IMR-90 (cell line): ENCODE results near the gene CLASRP. TPM values are rescaled to one million over a fixed set of nuclear protein-coding genes. Genes with fewer than 3 reads are reported as not detected.

Source experiments
- ATAC-seq: fragments of 200-7000 bp; cut with Tn5 transposase; 2 replicates; pipeline ENCODE4 v1.9.1; 2020; ENCODE audit warnings: low read depth, mild to moderate bottlenecking, moderate library complexity
- BruUV-seq: library from RNA; stranded (reverse); fragments of 400-500 nt; replicated peaks from 2 replicates; lab custom pipeline; 2021; lab: Mats Ljungman, UMichigan
- CTCF ChIA-PET: fragments of 300-600 bp; formaldehyde crosslinking; extraction: SDS; loops from one replicate; lab custom pipeline; 2021; ENCODE audit warnings: antibody characterized with exemption; lab: Yijun Ruan, JAX
- POLR2A ChIA-PET: fragments of 300-600 bp; sonication (Branson Sonifier 250); formaldehyde crosslinking; loops from one replicate; lab custom pipeline; 2022; ENCODE audit warnings: antibody characterized with exemption; ENCODE audit not compliant: unreplicated experiment; lab: Charles Lee
- DNase-seq: peaks from one replicate; pipeline ENCODE4 v3.0.0; 2013
- H2AFZ ChIP-seq: replicated peaks from 2 replicates; pipeline ENCODE3; 2013; ENCODE audit warnings: low read length, mild to moderate bottlenecking; ENCODE audit not compliant: poor library complexity
- H2AK5ac ChIP-seq: 2 replicates; pipeline ENCODE4 v1.6.1; 2013; ENCODE audit warnings: low read depth, low read length, inconsistent platforms
- H2AK9ac ChIP-seq: replicated peaks from 2 replicates; pipeline ENCODE3; 2013; ENCODE audit warnings: mild to moderate bottlenecking, low read depth, low read length, moderate library complexity; ENCODE audit not compliant: poor library complexity
- H2BK120ac ChIP-seq: 2 replicates; pipeline ENCODE4 v1.6.1; 2013; ENCODE audit warnings: low read depth, low read length, inconsistent platforms
- H2BK15ac ChIP-seq: 3 replicates; pipeline ENCODE4 v1.6.1; 2013; ENCODE audit warnings: low read depth, low read length, inconsistent platforms
- H2BK20ac ChIP-seq: 2 replicates; pipeline ENCODE4 v1.6.1; 2013; ENCODE audit warnings: low read depth, mild to moderate bottlenecking, inconsistent platforms, low read length, moderate library complexity
- H2BK5ac ChIP-seq: 2 replicates; pipeline ENCODE4 v1.6.1; 2013; ENCODE audit warnings: mild to moderate bottlenecking, low read depth, low read length, inconsistent platforms; ENCODE audit not compliant: poor library complexity, severe bottlenecking
- H3K14ac ChIP-seq: replicated peaks from 2 replicates; pipeline ENCODE4 v1.6.1; 2013; ENCODE audit warnings: low read depth, low read length, inconsistent platforms
- H3K18ac ChIP-seq: 2 replicates; pipeline ENCODE4 v1.6.1; 2013; ENCODE audit warnings: low read depth, low read length, control low read depth
- H3K23ac ChIP-seq: 2 replicates; pipeline ENCODE4 v1.6.1; 2013; ENCODE audit warnings: low read depth, low read length, inconsistent platforms
- H3K27ac ChIP-seq: 2 replicates; pipeline ENCODE4 v1.5.1; 2013; ENCODE audit warnings: mild to moderate bottlenecking, control low read depth, low read length; ENCODE audit not compliant: insufficient read depth
- H3K27me3 ChIP-seq: 2 replicates; pipeline ENCODE4 v1.6.1; 2013; ENCODE audit warnings: low read length; ENCODE audit not compliant: control insufficient read depth, insufficient read depth
- H3K36me3 ChIP-seq: 2 replicates; pipeline ENCODE4 v1.6.1; 2013; ENCODE audit warnings: low read length, mixed read lengths; ENCODE audit not compliant: control insufficient read depth, insufficient read depth
- H3K4ac ChIP-seq: 2 replicates; pipeline ENCODE4 v1.6.1; 2013; ENCODE audit warnings: low read depth, low read length, inconsistent platforms
- H3K4me1 ChIP-seq: 2 replicates; pipeline ENCODE4 v1.6.1; 2013; ENCODE audit warnings: low read length, mixed read lengths; ENCODE audit not compliant: control insufficient read depth, insufficient read depth
- H3K4me2 ChIP-seq: 2 replicates; pipeline ENCODE4 v1.6.1; 2013; ENCODE audit warnings: low read depth, mild to moderate bottlenecking, control low read depth, low read length, moderate library complexity
- H3K4me3 ChIP-seq: 2 replicates; pipeline ENCODE4 v1.5.1; 2013; ENCODE audit warnings: low read depth, mild to moderate bottlenecking, control low read depth, low read length, moderate library complexity; ENCODE audit not compliant: insufficient read depth
- H3K56ac ChIP-seq: 2 replicates; pipeline ENCODE4 v1.6.1; 2013; ENCODE audit warnings: low read length, inconsistent platforms; ENCODE audit not compliant: insufficient read depth; ENCODE audit errors: extremely low read depth
- H3K79me1 ChIP-seq, 2 experiments: 2 replicates each; pipeline ENCODE4 v1.6.1; 2013; ENCODE audit warnings: low read length in 2 of 2, inconsistent platforms in 1 of 2, low read depth in 1 of 2
- H3K9ac ChIP-seq: 2 replicates; pipeline ENCODE4 v1.6.1; 2013; ENCODE audit warnings: low read depth, low read length, control low read depth
- H3K9me1 ChIP-seq: 2 replicates; pipeline ENCODE4 v1.6.1; 2013; ENCODE audit warnings: low read length, inconsistent platforms; ENCODE audit not compliant: insufficient read depth
- H3K9me3 ChIP-seq: 2 replicates; pipeline ENCODE4 v1.6.1; 2013; ENCODE audit warnings: low read length; ENCODE audit not compliant: control insufficient read depth, insufficient read depth
- H4K20me1 ChIP-seq: 2 replicates; pipeline ENCODE4 v1.6.1; 2013; ENCODE audit warnings: low read length, inconsistent platforms; ENCODE audit not compliant: insufficient read depth
- H4K5ac ChIP-seq: 2 replicates; pipeline ENCODE4 v1.6.1; 2013; ENCODE audit warnings: mild to moderate bottlenecking, low read depth, low read length, control low read depth
- H4K8ac ChIP-seq, 2 experiments: 2 replicates each; pipeline ENCODE4 v1.6.1; 2013; ENCODE audit warnings: low read depth in 2 of 2, low read length in 2 of 2, control low read depth in 1 of 2, inconsistent platforms in 1 of 2
- H4K91ac ChIP-seq: 2 replicates; pipeline ENCODE4 v1.6.1; 2013; ENCODE audit warnings: low read depth, low read length, inconsistent platforms; ENCODE audit not compliant: insufficient read depth
- MAZ ChIP-seq: IDR thresholded peaks from 2 replicates; pipeline ENCODE4 v1.6.1; 2012; ENCODE audit warnings: low read depth, mild to moderate bottlenecking, low read length, improper control_type of control experiment, moderate library complexity, borderline replicate concordance
- NFE2L2 ChIP-seq: fragments of 150-350 bp; IDR thresholded peaks from 2 replicates; pipeline ENCODE4 v1.6.1; 2016; ENCODE audit warnings: low read depth, mild to moderate bottlenecking, low read length
- RCOR1 ChIP-seq: IDR thresholded peaks from 2 replicates; pipeline ENCODE4 v1.6.1; 2012; ENCODE audit warnings: mild to moderate bottlenecking, low read length, improper control_type of control experiment; ENCODE audit not compliant: insufficient replicate concordance
- RFX5 ChIP-seq: IDR thresholded peaks from 2 replicates; pipeline ENCODE4 v1.8.0; 2012; ENCODE audit warnings: low read depth, mild to moderate bottlenecking, low read length, moderate library complexity
- WGBS, 2 experiments: methylation state at CpG; one replicate each; pipeline versions ENCODE4 v1.1.5 to v1.1.7; 2013; ENCODE audit warnings: missing lambda C conversion rate in 2 of 2; ENCODE audit not compliant: insufficient read length in 1 of 2; ENCODE audit errors: extremely low coverage in 2 of 2; 5-methylcytosine and 5-hydroxymethylcytosine counted together
- dilution Hi-C: fragments of 300-500 bp; cut with HindIII; formaldehyde crosslinking; loops from one replicate; pipeline ENCODE4 v1.14.3; 2018; ENCODE audit warnings: low sequenced_read_pairs; ENCODE audit not compliant: unreplicated experiment
- in situ Hi-C: fragments of 300-500 bp; cut with MboI; formaldehyde crosslinking; loops from 3 replicates; pipeline ENCODE4 v1.14.3; 2019; ENCODE audit warnings: low sequenced_read_pairs, inconsistent platforms, mixed read lengths
- intact Hi-C: fragments of 100-400 bp; cut with micrococcal nuclease; formaldehyde crosslinking; loops from 2 replicates; pipeline ENCODE4 v1.10.0; 2022
- polyA plus RNA-seq, 3 experiments: library from polyadenylated mRNA; depleted of rRNA; stranded (reverse); fragments of >200 nt; gene quantifications; 2 replicates each; pipeline ENCODE4 v1.2.3, GENCODE V29; 2012; ENCODE audit warnings: low replicate concordance in 1 of 3
- total RNA-seq: library from RNA; depleted of rRNA; stranded (reverse); fragments of >200 nt; gene quantifications from 2 replicates; pipeline ENCODE4 v1.2.3, GENCODE V29; 2012
- TF ChIP-seq, protein P1 (sequence below): fragments of 150-350 bp; IDR thresholded peaks from 2 replicates; pipeline ENCODE4 v1.6.1; 2016; ENCODE audit warnings: low read depth, mild to moderate bottlenecking, low read length, moderate library complexity, borderline replicate concordance
- TF ChIP-seq, protein P2 (sequence below): fragments of 150-350 bp; IDR thresholded peaks from 2 replicates; pipeline ENCODE4 v1.6.1; 2017; ENCODE audit warnings: mild to moderate bottlenecking, antibody characterized with exemption, low read length, low read depth

CLASRP gene
- total and polyA plus RNA-seq, 2 of the 4 experiments (the other 2 are of a cell fraction) = 19.9 to 31.7 TPM

DNA sequence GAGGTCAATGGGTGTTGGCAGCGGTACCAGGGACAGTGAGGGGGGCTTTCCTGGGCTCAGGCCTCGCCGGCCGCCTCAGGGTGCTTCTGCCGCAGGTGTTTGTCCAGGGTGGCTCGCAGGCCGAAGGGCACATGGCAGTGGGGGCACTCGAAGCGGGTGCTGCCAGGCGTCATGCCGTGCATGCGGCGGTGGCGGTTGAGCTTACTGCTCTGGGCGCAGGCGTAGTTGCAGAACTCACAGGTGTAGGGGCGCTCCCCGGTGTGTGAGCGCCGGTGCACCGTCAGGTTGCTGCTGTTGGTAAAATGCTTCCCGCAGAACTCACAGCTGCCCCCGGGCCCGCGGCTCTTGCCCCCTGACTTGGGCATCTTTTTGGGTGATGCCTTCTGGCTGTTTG, 32.7 kb downstream of the CLASRP start:
- Histone ChIP-seq H3K27ac (no peak overlapping the region), H2AFZ (no peak overlapping the region), H3K23ac (no peak overlapping the region), H3K4me1 (no peaks in the 10 kb centered on the region), H3K9ac (no peak overlapping the region), H4K20me1 (no peaks in the 10 kb centered on the region), H2BK5ac (no peak overlapping the region), H3K27me3 (no peaks in the 10 kb centered on the region), H3K79me1 (peaks cover 4 to 5% of the 10 kb centered on the region in 2 experiments; a peak in 2 of 4 replicates), H4K5ac (no peak overlapping the region), H3K36me3 (peaks cover 46% of the 10 kb centered on the region), H3K4ac (no peak overlapping the region), H2BK20ac (no peak overlapping the region), H3K18ac (no peak overlapping the region), H3K9me3 (no peaks in the 10 kb centered on the region), H3K4me2 (no peak overlapping the region), H4K91ac (no peak overlapping the region), H3K14ac (no peak overlapping the region), H2AK9ac (no peak overlapping the region), H3K9me1 (no peaks in the 10 kb centered on the region), H3K4me3 (no peak overlapping the region), H2BK15ac (no peak overlapping the region), H2AK5ac (no peak overlapping the region), H2BK120ac (no peak overlapping the region), H3K56ac (no peak overlapping the region), H4K8ac (no peak overlapping the region)
- TF ChIP-seq, protein P1, sequence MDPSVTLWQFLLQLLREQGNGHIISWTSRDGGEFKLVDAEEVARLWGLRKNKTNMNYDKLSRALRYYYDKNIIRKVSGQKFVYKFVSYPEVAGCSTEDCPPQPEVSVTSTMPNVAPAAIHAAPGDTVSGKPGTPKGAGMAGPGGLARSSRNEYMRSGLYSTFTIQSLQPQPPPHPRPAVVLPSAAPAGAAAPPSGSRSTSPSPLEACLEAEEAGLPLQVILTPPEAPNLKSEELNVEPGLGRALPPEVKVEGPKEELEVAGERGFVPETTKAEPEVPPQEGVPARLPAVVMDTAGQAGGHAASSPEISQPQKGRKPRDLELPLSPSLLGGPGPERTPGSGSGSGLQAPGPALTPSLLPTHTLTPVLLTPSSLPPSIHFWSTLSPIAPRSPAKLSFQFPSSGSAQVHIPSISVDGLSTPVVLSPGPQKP = no peak
- no peak for TF ChIP-seq RCOR1
- TF ChIP-seq MAZ = no peak
- TF ChIP-seq RFX5 = no peak
- TF ChIP-seq NFE2L2 = no peak
- TF ChIP-seq, protein P2, sequence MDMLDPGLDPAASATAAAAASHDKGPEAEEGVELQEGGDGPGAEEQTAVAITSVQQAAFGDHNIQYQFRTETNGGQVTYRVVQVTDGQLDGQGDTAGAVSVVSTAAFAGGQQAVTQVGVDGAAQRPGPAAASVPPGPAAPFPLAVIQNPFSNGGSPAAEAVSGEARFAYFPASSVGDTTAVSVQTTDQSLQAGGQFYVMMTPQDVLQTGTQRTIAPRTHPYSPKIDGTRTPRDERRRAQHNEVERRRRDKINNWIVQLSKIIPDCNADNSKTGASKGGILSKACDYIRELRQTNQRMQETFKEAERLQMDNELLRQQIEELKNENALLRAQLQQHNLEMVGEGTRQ = no peak
- 96% methylated on average over 22 of the region's 25 CpGs; no CpG with 5 or more reads in 1 of the 2 experiments for WGBS, 2 experiments
- DNase-seq (no peak), ATAC-seq (no peak)
- dilution Hi-C loops = no loop called here
- BruUV-seq = no TSS peak
- in situ Hi-C loops = no loop called here
- intact Hi-C loops = no loop called here
- POLR2A ChIA-PET = no interaction called here
- CTCF ChIA-PET = no interaction called here
